Measurements from ENCODE around the gene GALNT2. TPM values are rescaled to one million over a fixed set of nuclear protein-coding genes. Genes with fewer than 3 reads are reported as not detected.

Gene GALNT2
- total RNA-seq, 1 donor from 2014 or later: 129 TPM

DNA sequence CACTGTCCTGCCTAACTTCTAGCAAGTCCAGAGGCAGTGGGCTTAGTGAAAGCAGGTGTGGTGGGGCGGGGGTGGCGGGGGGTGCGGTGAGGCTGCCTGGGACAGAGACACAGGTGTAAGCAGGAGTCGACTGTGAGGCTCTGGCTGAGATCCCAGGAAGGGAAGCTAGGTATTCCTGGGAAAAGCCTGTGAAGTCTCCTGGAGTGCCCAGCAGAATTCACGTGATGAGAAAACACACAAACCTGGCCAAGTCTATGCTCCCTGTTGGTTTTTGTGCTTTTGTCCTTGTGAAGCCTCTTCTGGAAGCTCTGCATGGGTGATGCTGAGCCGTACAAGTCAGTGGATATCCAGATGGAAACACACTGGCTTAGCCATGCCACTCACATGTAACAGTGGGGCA is 5.3 kb downstream of the GALNT2 start:
- Histone ChIP-seq H3K9me3 (no peaks in the 10 kb centered on the region), H3K4me1 (peaks cover 13 to 72% of the 10 kb centered on the region in 2 donors), H3K36me3 (no peaks in the 10 kb centered on the region), H3K4me3 (no peak overlapping the region), H3K27ac (peak overlapping the region; percentile 47 to 62), H3K27me3 (no peaks in the 10 kb centered on the region)
- TF ChIP-seq, protein P1, sequence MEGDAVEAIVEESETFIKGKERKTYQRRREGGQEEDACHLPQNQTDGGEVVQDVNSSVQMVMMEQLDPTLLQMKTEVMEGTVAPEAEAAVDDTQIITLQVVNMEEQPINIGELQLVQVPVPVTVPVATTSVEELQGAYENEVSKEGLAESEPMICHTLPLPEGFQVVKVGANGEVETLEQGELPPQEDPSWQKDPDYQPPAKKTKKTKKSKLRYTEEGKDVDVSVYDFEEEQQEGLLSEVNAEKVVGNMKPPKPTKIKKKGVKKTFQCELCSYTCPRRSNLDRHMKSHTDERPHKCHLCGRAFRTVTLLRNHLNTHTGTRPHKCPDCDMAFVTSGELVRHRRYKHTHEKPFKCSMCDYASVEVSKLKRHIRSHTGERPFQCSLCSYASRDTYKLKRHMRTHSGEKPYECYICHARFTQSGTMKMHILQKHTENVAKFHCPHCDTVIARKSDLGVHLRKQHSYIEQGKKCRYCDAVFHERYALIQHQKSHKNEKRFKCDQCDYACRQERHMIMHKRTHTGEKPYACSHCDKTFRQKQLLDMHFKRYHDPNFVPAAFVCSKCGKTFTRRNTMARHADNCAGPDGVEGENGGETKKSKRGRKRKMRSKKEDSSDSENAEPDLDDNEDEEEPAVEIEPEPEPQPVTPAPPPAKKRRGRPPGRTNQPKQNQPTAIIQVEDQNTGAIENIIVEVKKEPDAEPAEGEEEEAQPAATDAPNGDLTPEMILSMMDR (IDR thresholded peaks at IDR 0.05): no peak
- intact Hi-C loops (cut with DNase I): no loop called here
- no peak for DNase-seq (ENCODE audit: low spot score in 2 of 2)

DNA sequence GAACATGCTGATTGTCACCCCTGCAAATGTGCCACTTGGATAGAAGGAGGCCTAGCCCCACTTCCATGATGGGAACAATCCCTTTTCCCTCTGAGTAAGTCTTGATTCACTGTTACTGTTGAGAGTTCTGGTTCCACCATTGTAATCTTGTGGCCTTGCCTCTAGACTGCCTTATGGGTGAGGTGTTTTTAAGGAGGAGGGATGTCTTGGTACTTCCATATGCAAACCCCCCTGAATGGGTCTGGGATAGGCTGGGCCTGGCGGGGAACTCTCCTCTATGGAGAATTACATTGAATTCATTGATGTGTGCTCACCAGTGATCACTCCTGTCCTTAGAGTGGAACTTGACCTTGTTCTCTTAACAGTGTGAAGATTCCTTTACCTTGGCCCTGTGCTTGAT is 5.8 kb downstream of the GALNT2 start:
- Histone ChIP-seq H3K9me3 (no peaks in the 10 kb centered on the region), H3K27me3 (no peaks in the 10 kb centered on the region), H3K27ac (peak overlapping the region; percentile 47 to 62), H3K4me3 (peak overlapping the region in 1 of 2 donors; percentile 13), H3K4me1 (peaks cover 13 to 72% of the 10 kb centered on the region in 2 donors), H3K36me3 (no peaks in the 10 kb centered on the region)
- intact Hi-C loops (cut with DNase I): no loop called here
- no peak for DNase-seq (ENCODE audit: low spot score in 2 of 2)
- TF ChIP-seq, protein P1 (IDR thresholded peaks at IDR 0.05): no peak

DNA sequence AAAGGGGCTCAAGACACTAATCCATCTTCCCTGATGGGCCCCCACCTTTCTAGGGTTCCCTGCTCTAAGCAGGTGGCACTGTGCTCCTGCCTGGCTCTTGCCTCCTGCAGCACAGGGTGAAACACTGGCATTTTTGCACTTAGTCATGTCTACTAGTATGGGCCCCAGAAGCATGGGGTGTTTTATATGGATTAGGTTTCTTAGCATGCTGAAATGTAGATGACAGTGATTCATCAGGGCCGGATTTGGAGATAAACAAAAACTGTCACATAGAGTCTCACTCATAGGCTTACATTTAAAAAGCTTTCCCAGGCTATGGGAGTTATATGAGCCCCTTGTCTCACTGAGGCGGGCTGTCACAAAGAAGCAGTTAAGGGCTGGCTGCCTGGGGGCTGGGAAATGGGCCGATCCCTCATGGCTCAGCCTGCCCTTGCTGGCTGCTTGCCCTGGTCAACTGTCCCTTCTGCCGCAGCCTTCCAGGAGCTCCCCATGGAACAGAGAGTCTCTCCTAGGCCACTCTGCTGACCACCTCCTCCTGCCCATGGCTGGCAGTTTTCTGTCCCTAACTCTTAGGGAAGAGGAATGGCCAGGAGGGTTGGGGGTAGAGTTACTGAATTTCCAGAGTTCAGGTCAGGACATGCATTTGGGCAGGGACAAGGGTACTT is 6.5 kb downstream of the GALNT2 start:
- Histone ChIP-seq H3K4me3 (peak overlapping the region in 1 of 2 donors; percentile 13), H3K27me3 (no peaks in the 10 kb centered on the region), H3K4me1 (peaks cover 15 to 73% of the 10 kb centered on the region in 2 donors), H3K36me3 (no peaks in the 10 kb centered on the region), H3K27ac (peak overlapping the region; percentile 47 to 62), H3K9me3 (no peaks in the 10 kb centered on the region)
- DNase-seq (ENCODE audit: low spot score in 2 of 2): no peak
- intact Hi-C loops (cut with DNase I): no loop called here
- TF ChIP-seq, protein P1 (IDR thresholded peaks at IDR 0.05): no peak

DNA sequence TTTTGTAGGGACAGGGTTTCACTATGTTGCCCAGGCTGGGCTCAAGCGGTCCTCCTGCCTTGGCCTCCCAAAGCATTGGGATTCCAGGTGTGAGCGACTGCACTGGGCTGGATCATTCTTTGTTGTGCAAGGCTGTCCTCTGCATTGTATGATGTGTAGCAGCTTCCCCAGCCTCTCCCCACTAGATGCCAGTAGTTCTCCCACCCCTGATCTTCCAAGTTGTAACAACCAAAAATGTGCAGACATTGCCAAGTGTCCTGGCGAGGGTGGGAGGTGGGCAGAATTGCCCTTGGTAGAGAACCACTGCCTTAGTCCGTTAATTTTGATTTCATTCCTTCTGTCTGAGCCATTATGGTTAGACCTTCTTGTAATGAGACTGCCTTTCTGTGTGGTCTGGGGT is 7.2 kb downstream of the GALNT2 start:
- no peak overlapping the region for H3K4me3 ChIP-seq
- H3K4me1 ChIP-seq: peaks cover 20 to 76% of the 10 kb centered on the region in 2 donors
- no peaks in the 10 kb centered on the region for H3K27me3 ChIP-seq
- TF ChIP-seq, protein P1 (IDR thresholded peaks at IDR 0.05): no peak
- no peaks in the 10 kb centered on the region for H3K36me3 ChIP-seq
- H3K27ac ChIP-seq: peak overlapping the region; percentile 47 to 62
- no peaks in the 10 kb centered on the region for H3K9me3 ChIP-seq
- DNase-seq (ENCODE audit: low spot score in 2 of 2): no peak
- intact Hi-C loops (cut with DNase I): no loop called here

DNA sequence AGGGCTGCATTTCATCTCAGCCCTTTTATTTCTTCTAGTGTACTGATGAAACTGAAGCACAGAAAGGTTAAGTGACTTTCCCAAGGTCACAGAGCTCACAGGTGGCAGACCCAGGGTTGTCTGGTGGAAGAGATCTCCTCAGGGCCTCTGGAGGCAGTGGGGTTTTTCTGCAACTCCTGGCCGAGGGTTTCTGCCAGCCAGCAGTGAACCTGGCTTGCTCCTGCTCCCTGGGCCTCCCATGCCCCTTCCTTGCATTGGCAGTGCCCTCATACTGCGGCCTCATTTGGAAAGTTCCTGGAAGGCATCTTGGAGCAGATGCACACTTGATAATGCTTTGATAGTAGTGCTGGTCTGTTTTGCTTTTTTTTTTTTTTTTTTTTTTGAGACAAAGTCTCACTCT is 7.7 kb downstream of the GALNT2 start:
- H3K9me3 ChIP-seq: no peaks in the 10 kb centered on the region
- no peak for DNase-seq (ENCODE audit: low spot score in 2 of 2)
- peaks cover 20 to 76% of the 10 kb centered on the region in 2 donors for H3K4me1 ChIP-seq
- no peaks in the 10 kb centered on the region for H3K27me3 ChIP-seq
- no peaks in the 10 kb centered on the region for H3K36me3 ChIP-seq
- intact Hi-C loops (cut with DNase I): no loop called here
- no peak overlapping the region for H3K4me3 ChIP-seq
- H3K27ac ChIP-seq: peak overlapping the region in 1 of 2 donors; percentile 62
- TF ChIP-seq, protein P1 (IDR thresholded peaks at IDR 0.05): no peak
